ENCODE results near the gene PEPD. TPM values are rescaled to one million over a fixed set of nuclear protein-coding genes. Genes with fewer than 3 reads are reported as not detected.

PEPD gene
- total RNA-seq, 2 donors from 2014 or later: 52.2 to 67.9 TPM

- H3K4me3 ChIP-seq (ENCODE audit: low read length): no peak overlapping the region
- Mint-ChIP-seq H3K4me1 (peaks cover 1% of the 10 kb centered on the region), H3K27me3 (ENCODE audit: insufficient read depth) (no peaks in the 10 kb centered on the region), H3K9me3 (no peaks in the 10 kb centered on the region), H3K27ac (no peak overlapping the region), H3K4me3 (no peak overlapping the region), H3K36me3 (ENCODE audit: low read depth) (peaks cover 8% of the 10 kb centered on the region)
- H3K9ac ChIP-seq (ENCODE audit: extremely low read depth, low read length, poor library complexity, severe bottlenecking): no peak overlapping the region
- H3K9me3 ChIP-seq (ENCODE audit: control insufficient read depth, low read length): no peaks in the 10 kb centered on the region
- no peaks in the 10 kb centered on the region for H3K4me1 ChIP-seq (ENCODE audit: control insufficient read depth, insufficient read depth, low read length)
- peak; percentile 34 for TF ChIP-seq CTCF (conservative IDR thresholded peaks at IDR 0.05)
- WGBS, 2 experiments (ENCODE audit: insufficient coverage in 1 of 2, insufficient read length in 1 of 2): 92 to 93% methylated on average over 17 to 21 of the region's 22 CpGs
- DNase-seq: no peak
- H3K36me3 ChIP-seq (ENCODE audit: control insufficient read depth, insufficient read depth, low read length): no peaks in the 10 kb centered on the region
- no peaks in the 10 kb centered on the region for H3K27me3 ChIP-seq (ENCODE audit: control insufficient read depth, insufficient read depth, low read length, poor library complexity, severe bottlenecking)
- H3K27ac ChIP-seq (ENCODE audit: low read depth, low read length): no peak overlapping the region
Measured at GRCh38 chr19:33427801-33428626, 93.6 kb downstream of the PEPD start.

- no peak for DNase-seq
- WGBS, 2 experiments (ENCODE audit: insufficient coverage in 1 of 2, insufficient read length in 1 of 2): 92 to 100% methylated on average over 13 to 24 of the region's 24 CpGs
- no peaks in the 10 kb centered on the region for H3K36me3 ChIP-seq (ENCODE audit: control insufficient read depth, insufficient read depth, low read length)
- no peak overlapping the region for H3K4me3 ChIP-seq (ENCODE audit: low read length)
- no peaks in the 10 kb centered on the region for H3K4me1 ChIP-seq (ENCODE audit: control insufficient read depth, insufficient read depth, low read length)
- no peak overlapping the region for H3K27ac ChIP-seq (ENCODE audit: low read depth, low read length)
- Mint-ChIP-seq H3K27ac (no peak overlapping the region), H3K9me3 (no peaks in the 10 kb centered on the region), H3K4me1 (peaks cover 1% of the 10 kb centered on the region), H3K4me3 (no peak overlapping the region), H3K36me3 (ENCODE audit: low read depth) (peaks cover 8% of the 10 kb centered on the region), H3K27me3 (ENCODE audit: insufficient read depth) (no peaks in the 10 kb centered on the region)
- no peaks in the 10 kb centered on the region for H3K9me3 ChIP-seq (ENCODE audit: control insufficient read depth, low read length)
- no peak for TF ChIP-seq CTCF (conservative IDR thresholded peaks at IDR 0.05)
- no peaks in the 10 kb centered on the region for H3K27me3 ChIP-seq (ENCODE audit: control insufficient read depth, insufficient read depth, low read length, poor library complexity, severe bottlenecking)
- H3K9ac ChIP-seq (ENCODE audit: extremely low read depth, low read length, poor library complexity, severe bottlenecking): no peak overlapping the region
Measured at GRCh38 chr19:33426621-33427361, 94.8 kb downstream of the PEPD start.

GRCh38 chr19:33424181-33424580 is 97.4 kb downstream of the PEPD start:
- Mint-ChIP-seq H3K4me1 (peaks cover 1% of the 10 kb centered on the region), H3K9me3 (no peaks in the 10 kb centered on the region), H3K27ac (no peak overlapping the region), H3K36me3 (ENCODE audit: low read depth) (peaks cover 8% of the 10 kb centered on the region), H3K4me3 (no peak overlapping the region), H3K27me3 (ENCODE audit: insufficient read depth) (no peaks in the 10 kb centered on the region)
- H3K4me1 ChIP-seq (ENCODE audit: control insufficient read depth, insufficient read depth, low read length): no peaks in the 10 kb centered on the region
- no peak overlapping the region for H3K9ac ChIP-seq (ENCODE audit: extremely low read depth, low read length, poor library complexity, severe bottlenecking)
- H3K4me3 ChIP-seq (ENCODE audit: low read length): no peak overlapping the region
- H3K27ac ChIP-seq (ENCODE audit: low read depth, low read length): no peak overlapping the region
- WGBS, 2 experiments (ENCODE audit: insufficient coverage in 1 of 2, insufficient read length in 1 of 2): 84 to 89% methylated on average over 6 to 8 of the region's 8 CpGs
- H3K27me3 ChIP-seq (ENCODE audit: control insufficient read depth, insufficient read depth, low read length, poor library complexity, severe bottlenecking): no peaks in the 10 kb centered on the region
- no peaks in the 10 kb centered on the region for H3K9me3 ChIP-seq (ENCODE audit: control insufficient read depth, low read length)
- no peaks in the 10 kb centered on the region for H3K36me3 ChIP-seq (ENCODE audit: control insufficient read depth, insufficient read depth, low read length)
- DNase-seq: no peak
- TF ChIP-seq CTCF (conservative IDR thresholded peaks at IDR 0.05): no peak

All from endodermal cell (in vitro differentiated cells).